SU-DHL-6 (cell line): Measurements from ENCODE around the gene WWC1.

Experiments
- CTCF ChIP-seq: fragments of 200-600 bp; sonication (generic); IDR thresholded peaks from one replicate; pipeline ENCODE4 v1.5.1; 2017; ENCODE audit warnings: antibody characterized with exemption, mild to moderate bottlenecking, low read length, moderate library complexity; ENCODE audit not compliant: insufficient read depth, poor library complexity, severe bottlenecking
- EZH2phosphoT487 ChIP-seq: fragments of 200-600 bp; sonication (generic), shearing (Covaris generic); conservative IDR thresholded peaks from 2 replicates; pipeline ENCODE4 v1.6.1; 2018; ENCODE audit warnings: mild to moderate bottlenecking, antibody characterized with exemption, low read length, moderate library complexity, mixed read lengths

GRCh38 chr5:168303393-168304025 is 12.1 kb downstream of the WWC1 start:
- no peak for TF ChIP-seq CTCF
- no peak for TF ChIP-seq EZH2phosphoT487
